Measurements from ENCODE around the gene SLC26A9. TPM values are rescaled to one million over a fixed set of nuclear protein-coding genes. Genes with fewer than 3 reads are reported as not detected.
A peak's percentile ranks its signal among the peaks of the same experiment; 100 is the strongest.

Gene SLC26A9
- total RNA-seq, 1 donor from 2014 or later = 0.24 TPM

GRCh38 chr1:205973377-205974232, 30.3 kb upstream of the SLC26A9 start:
- DNase-seq (ENCODE audit: low spot score) = no peak

- no peak for DNase-seq (ENCODE audit: low spot score)
Measured at GRCh38 chr1:205972491-205973168, 29.4 kb upstream of the SLC26A9 start.

GRCh38 chr1:205972081-205972480, 28.8 kb upstream of the SLC26A9 start:
- no peak for DNase-seq (ENCODE audit: low spot score)

GRCh38 chr1:205971082-205971481, 27.8 kb upstream of the SLC26A9 start:
- no peak for DNase-seq (ENCODE audit: low spot score)

- DNase-seq (ENCODE audit: low spot score) = no peak
Measured at GRCh38 chr1:205970486-205970885, 27.2 kb upstream of the SLC26A9 start.

GRCh38 chr1:205969229-205969628, 26.0 kb upstream of the SLC26A9 start:
- no peak for DNase-seq (ENCODE audit: low spot score)

GRCh38 chr1:205967554-205968335, 24.5 kb upstream of the SLC26A9 start:
- DNase-seq (ENCODE audit: low spot score) = no peak

- no peak for DNase-seq (ENCODE audit: low spot score)
Measured at GRCh38 chr1:205965036-205965884, 22.0 kb upstream of the SLC26A9 start.

- no peak for DNase-seq (ENCODE audit: low spot score)
Measured at GRCh38 chr1:205963352-205964155, 20.3 kb upstream of the SLC26A9 start.

- DNase-seq (ENCODE audit: low spot score) = no peak
Measured at GRCh38 chr1:205962821-205963221, 19.6 kb upstream of the SLC26A9 start.

GRCh38 chr1:205961991-205962820, 18.9 kb upstream of the SLC26A9 start:
- DNase-seq (ENCODE audit: low spot score) = peak; percentile 42

GRCh38 chr1:205961405-205961804, 18.1 kb upstream of the SLC26A9 start:
- no peak for DNase-seq (ENCODE audit: low spot score)

GRCh38 chr1:205959789-205960188, 16.5 kb upstream of the SLC26A9 start:
- DNase-seq (ENCODE audit: low spot score) = no peak

GRCh38 chr1:205955499-205955898, 12.2 kb upstream of the SLC26A9 start:
- no peak for DNase-seq (ENCODE audit: low spot score)

- DNase-seq (ENCODE audit: low spot score) = no peak
Measured at GRCh38 chr1:205954819-205955404, 11.7 kb upstream of the SLC26A9 start.

- no peak for DNase-seq (ENCODE audit: low spot score)
Measured at GRCh38 chr1:205951746-205952145, 8.5 kb upstream of the SLC26A9 start.

GRCh38 chr1:205950826-205951549, 7.7 kb upstream of the SLC26A9 start:
- DNase-seq (ENCODE audit: low spot score) = no peak

GRCh38 chr1:205950280-205950679, 7.0 kb upstream of the SLC26A9 start:
- no peak for DNase-seq (ENCODE audit: low spot score)
